Mesendoderm (in vitro differentiated cells): ENCODE results near the gene TNP2.
"Not testable (repeated sequence)": the region's sequence is repeated elsewhere in the genome, so short reads cannot be mapped to it uniquely, and the experiment has no call there.

Experiments
- DNase-seq: peaks from one replicate; pipeline ENCODE4 v3.0.0; 2013
- H2AK5ac ChIP-seq: 2 replicates; pipeline ENCODE4 v1.6.1; 2013; ENCODE audit warnings: low read length, inconsistent platforms
- H2BK120ac ChIP-seq: 2 replicates; pipeline ENCODE4 v1.6.1; 2013; ENCODE audit warnings: low read depth, mild to moderate bottlenecking, low read length, moderate library complexity, mixed read lengths
- H2BK15ac ChIP-seq: replicated peaks from 2 replicates; pipeline ENCODE4 v1.6.1; 2013; ENCODE audit warnings: low read depth, mild to moderate bottlenecking, moderate library complexity
- H2BK5ac ChIP-seq: 2 replicates; pipeline ENCODE4 v1.6.1; 2013; ENCODE audit warnings: low read length, inconsistent platforms
- H3K18ac ChIP-seq: 2 replicates; pipeline ENCODE4 v1.6.1; 2013; ENCODE audit warnings: mild to moderate bottlenecking, low read length, mixed read lengths
- H3K23ac ChIP-seq: one replicate; pipeline ENCODE4 v1.6.1; 2013; ENCODE audit warnings: low read length
- H3K27ac ChIP-seq: 2 replicates; pipeline ENCODE4 v1.5.1; 2013; ENCODE audit warnings: low read depth, mild to moderate bottlenecking, inconsistent platforms, low read length, moderate library complexity
- H3K27me3 ChIP-seq: 2 replicates; pipeline ENCODE4 v1.6.1; 2013; ENCODE audit warnings: low read length, control low read depth, mild to moderate bottlenecking, inconsistent platforms; ENCODE audit not compliant: insufficient read depth, poor library complexity
- H3K36me3 ChIP-seq: 2 replicates; pipeline ENCODE4 v1.6.1; 2013; ENCODE audit warnings: low read length, inconsistent platforms; ENCODE audit not compliant: control insufficient read depth, insufficient read depth
- H3K4ac ChIP-seq: one replicate; pipeline ENCODE4 v1.6.1; 2013; ENCODE audit warnings: low read depth, mild to moderate bottlenecking, low read length, moderate library complexity
- H3K4me1 ChIP-seq: 2 replicates; pipeline ENCODE4 v1.6.1; 2013; ENCODE audit warnings: low read depth, low read length, inconsistent platforms; ENCODE audit not compliant: control insufficient read depth
- H3K4me2 ChIP-seq: 2 replicates; pipeline ENCODE4 v1.6.1; 2013; ENCODE audit warnings: low read length
- H3K4me3 ChIP-seq: 2 replicates; pipeline ENCODE4 v1.5.1; 2013; ENCODE audit warnings: mild to moderate bottlenecking, low read length
- H3K56ac ChIP-seq: one replicate; pipeline ENCODE4 v1.6.1; 2013; ENCODE audit warnings: low read length
- H3K79me1 ChIP-seq: 2 replicates; pipeline ENCODE4 v1.6.1; 2013; ENCODE audit warnings: low read length, inconsistent platforms
- H3K79me2 ChIP-seq: 2 replicates; pipeline ENCODE4 v1.6.1; 2013; ENCODE audit warnings: mild to moderate bottlenecking, low read length; ENCODE audit not compliant: control insufficient read depth, insufficient read depth
- H3K9ac ChIP-seq: 2 replicates; pipeline ENCODE4 v1.6.1; 2013; ENCODE audit warnings: low read length, inconsistent platforms
- H4K5ac ChIP-seq: one replicate; pipeline ENCODE4 v1.6.1; 2013; ENCODE audit warnings: low read length
- H4K8ac ChIP-seq: one replicate; pipeline ENCODE4 v1.6.1; 2013; ENCODE audit warnings: low read depth, mild to moderate bottlenecking, control low read depth, low read length, moderate library complexity
- WGBS: extraction: QIAGEN DNeasy Blood & Tissue Kit; methylation state at CpG from one replicate; pipeline ENCODE4 v1.1.7; 2013; ENCODE audit warnings: low lambda C conversion rate, missing lambda C conversion rate; ENCODE audit not compliant: insufficient coverage; ENCODE audit errors: extremely low coverage; 5-methylcytosine and 5-hydroxymethylcytosine counted together

TNP2 gene

GRCh38 chr16:11292076-11292748 lies 23.1 kb upstream of the TNP2 start:
- H3K79me2 ChIP-seq: no peaks in the 10 kb centered on the region
- DNase-seq: no peak
- no CpG with 5 or more reads among the region's 7 CpGs for WGBS
- no peak overlapping the region for H3K4me3 ChIP-seq
- no peaks in the 10 kb centered on the region for H3K79me1 ChIP-seq
- no peak overlapping the region for H3K9ac ChIP-seq
- no peak overlapping the region for H4K5ac ChIP-seq
- no peak overlapping the region for H2AK5ac ChIP-seq
- no peak overlapping the region for H2BK15ac ChIP-seq
- H4K8ac ChIP-seq: no peak overlapping the region
- H3K18ac ChIP-seq: no peak overlapping the region
- no peaks in the 10 kb centered on the region for H3K27me3 ChIP-seq
- H3K36me3 ChIP-seq: no peaks in the 10 kb centered on the region
- no peak overlapping the region for H2BK5ac ChIP-seq
- no peak overlapping the region for H3K56ac ChIP-seq
- H3K27ac ChIP-seq: peak overlapping the region; percentile 4
- H3K23ac ChIP-seq: no peak overlapping the region
- H3K4me2 ChIP-seq: no peak overlapping the region
- peaks cover 6% of the 10 kb centered on the region for H3K4me1 ChIP-seq
- no peak overlapping the region for H2BK120ac ChIP-seq
- H3K4ac ChIP-seq: no peak overlapping the region

- Histone ChIP-seq H2BK120ac (no peak overlapping the region), H3K79me2 (no peaks in the 10 kb centered on the region), H3K27ac (peak overlapping the region; percentile 4), H4K8ac (no peak overlapping the region), H3K4me2 (no peak overlapping the region), H3K56ac (peak overlapping the region; percentile 51), H3K9ac (no peak overlapping the region), H2BK5ac (no peak overlapping the region), H3K79me1 (no peaks in the 10 kb centered on the region), H3K4me3 (no peak overlapping the region), H3K27me3 (no peaks in the 10 kb centered on the region), H4K5ac (no peak overlapping the region), H3K4ac (no peak overlapping the region), H2BK15ac (no peak overlapping the region), H3K18ac (peak overlapping the region; percentile 6), H2AK5ac (no peak overlapping the region), H3K36me3 (no peaks in the 10 kb centered on the region), H3K4me1 (peaks cover 4% of the 10 kb centered on the region), H3K23ac (no peak overlapping the region)
- peak; percentile 87 for DNase-seq
- no CpG with 5 or more reads among the region's 10 CpGs for WGBS
These were observed 22.1 kb upstream of the TNP2 start for GRCh38 chr16:11291091-11291703.

- no peak for DNase-seq
- WGBS: no CpG with 5 or more reads among the region's 8 CpGs
These were observed 21.2 kb upstream of the TNP2 start for GRCh38 chr16:11290102-11290893.

GRCh38 chr16:11289696-11290095 lies 20.6 kb upstream of the TNP2 start:
- H3K27me3 ChIP-seq, H2BK15ac ChIP-seq, H3K4me1 ChIP-seq, H2BK120ac ChIP-seq, H3K4ac ChIP-seq, H3K4me3 ChIP-seq, H3K9ac ChIP-seq, H4K8ac ChIP-seq, H3K56ac ChIP-seq, H3K36me3 ChIP-seq, H3K23ac ChIP-seq, H3K27ac ChIP-seq, H3K18ac ChIP-seq, H2AK5ac ChIP-seq, H3K79me2 ChIP-seq, H3K79me1 ChIP-seq, DNase-seq, H2BK5ac ChIP-seq, H3K4me2 ChIP-seq, H4K5ac ChIP-seq: not testable (repeated sequence)
- no CpG with 5 or more reads among the region's 4 CpGs for WGBS

More at GRCh38 chr16:11290102-11290893, 21.2 kb upstream of the TNP2 start:
- H3K27ac ChIP-seq: no peak overlapping the region
- no peaks in the 10 kb centered on the region for H3K79me2 ChIP-seq
- H4K8ac ChIP-seq: no peak overlapping the region
- no peaks in the 10 kb centered on the region for H3K27me3 ChIP-seq
- no peak overlapping the region for H3K18ac ChIP-seq
- no peak overlapping the region for H3K4ac ChIP-seq
- H2BK15ac ChIP-seq: no peak overlapping the region
- no peaks in the 10 kb centered on the region for H3K79me1 ChIP-seq
- no peak overlapping the region for H3K4me2 ChIP-seq
- no peak overlapping the region for H4K5ac ChIP-seq
- no peak overlapping the region for H3K4me3 ChIP-seq
- H3K36me3 ChIP-seq: no peaks in the 10 kb centered on the region
- peak overlapping the region; percentile 51 for H3K56ac ChIP-seq
- H3K23ac ChIP-seq: no peak overlapping the region
- H3K9ac ChIP-seq: no peak overlapping the region
- peak overlapping the region; percentile 12 for H2AK5ac ChIP-seq
- H2BK5ac ChIP-seq: no peak overlapping the region
- H3K4me1 ChIP-seq: peaks cover 4% of the 10 kb centered on the region
- H2BK120ac ChIP-seq: no peak overlapping the region

DNA sequence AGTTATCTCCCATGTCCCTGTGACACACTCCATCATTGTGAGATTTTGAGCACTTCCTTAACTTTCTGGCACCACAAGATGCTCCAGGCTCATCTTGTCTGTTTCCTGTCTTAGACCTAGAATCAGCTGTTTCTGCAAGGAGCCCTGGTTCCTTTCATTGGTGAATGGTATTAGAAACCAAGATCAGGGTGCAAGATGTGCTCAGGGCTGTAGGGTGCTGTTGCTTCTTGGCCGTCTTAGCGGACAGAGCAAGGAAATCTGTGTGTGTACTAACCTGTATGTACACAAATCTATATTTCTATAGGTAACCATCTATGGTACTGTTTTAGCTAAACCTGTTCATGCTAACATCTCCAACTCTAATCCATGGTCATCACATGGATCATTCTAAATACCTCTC lies 20.1 kb upstream of the TNP2 start:
- Histone ChIP-seq H4K5ac (no peak overlapping the region), H3K9ac (no peak overlapping the region), H3K56ac (no peak overlapping the region), H3K4me3 (no peak overlapping the region), H3K36me3 (no peaks in the 10 kb centered on the region), H3K18ac (no peak overlapping the region), H3K27me3 (no peaks in the 10 kb centered on the region), H3K27ac (no peak overlapping the region), H4K8ac (no peak overlapping the region), H2BK15ac (no peak overlapping the region), H3K4ac (no peak overlapping the region), H2BK120ac (no peak overlapping the region), H2AK5ac (no peak overlapping the region), H3K79me2 (no peaks in the 10 kb centered on the region), H3K23ac (no peak overlapping the region), H3K4me2 (no peak overlapping the region), H3K4me1 (peaks cover 4% of the 10 kb centered on the region), H2BK5ac (no peak overlapping the region), H3K79me1 (no peaks in the 10 kb centered on the region)
- DNase-seq: no peak
- WGBS: no CpG with 5 or more reads among the region's 2 CpGs
